K562 (cell line): Measurements from ENCODE around the gene CEP78. TPM values are rescaled to one million over a fixed set of nuclear protein-coding genes. Genes with fewer than 3 reads are reported as not detected.

Source experiments
- ATAC-seq: fragments of 200-7000 bp; cut with Tn5 transposase; 3 replicates; pipeline ENCODE4 v1.9.1; 2020; ENCODE audit warnings: moderate library complexity
- BruUV-seq: library from RNA; stranded (reverse); fragments of 400-500 nt; replicated peaks from 2 replicates; lab custom pipeline; 2021; lab: Mats Ljungman, UMichigan
- CTCF ChIA-PET: fragments of 300-600 bp; formaldehyde crosslinking; extraction: SDS; loops from one replicate; lab custom pipeline; 2021; ENCODE audit warnings: low intra/inter-chr PET ratio; lab: Yijun Ruan, JAX
- POLR2A ChIA-PET: fragments of 300-600, 350-650 bp; sonication (Branson Sonifier 250); formaldehyde crosslinking; extraction: SDS; loops from one replicate; lab custom pipeline; 2021; ENCODE audit warnings: antibody characterized with exemption, inconsistent platforms; lab: Yijun Ruan, JAX
- DNase-seq, 4 experiments: peaks; one replicate each; pipeline versions ENCODE4 v3.0.0 to v3.0.0-alpha.2; 2011 to 2018; ENCODE audit warnings: low spot score in 3 of 4, mixed read lengths in 3 of 4; ENCODE audit errors: extremely low read depth in 1 of 4
- FAIRE-seq: peaks from 2 replicates; lab custom pipeline; 2011; peaks lifted over from hg19 to GRCh38; lab: Jason Lieb, UNC
- H2AFZ ChIP-seq: 2 replicates; pipeline ENCODE4 v1.6.0; 2011; ENCODE audit warnings: low read depth, low read length, control low read depth, inconsistent platforms
- H3K27ac ChIP-seq: fragments of 200-600 bp; 3 replicates; pipeline ENCODE4 v1.8.0; 2011; ENCODE audit warnings: low read depth, mild to moderate bottlenecking, control low read depth, inconsistent platforms, low read length, moderate library complexity, mixed read lengths; ENCODE audit errors: extremely low read depth
- H3K27me3 ChIP-seq, 2 experiments: fragments of 300-600 bp in 1 of 2; 2 replicates in 1 of 2; 3 replicates in 1 of 2; pipeline versions ENCODE4 v1.6.0 to v1.8.0; 2011; ENCODE audit warnings: inconsistent platforms in 2 of 2, low read length in 2 of 2, mild to moderate bottlenecking in 1 of 2, mixed read lengths in 1 of 2, moderate library complexity in 1 of 2; ENCODE audit not compliant: control insufficient read depth in 2 of 2, insufficient read depth in 2 of 2
- H3K36me3 ChIP-seq: fragments of 300-600 bp; 3 replicates; pipeline ENCODE4 v1.8.0; 2011; ENCODE audit warnings: mild to moderate bottlenecking, low read length, inconsistent platforms; ENCODE audit not compliant: control insufficient read depth, insufficient read depth
- H3K4me1 ChIP-seq, 2 experiments: fragments of 200-600 bp in 1 of 2; replicated peaks in 1 of 2; 2 replicates in 1 of 2; 3 replicates in 1 of 2; pipeline versions ENCODE4 v1.5.1 to v1.8.0; 2011; ENCODE audit warnings: inconsistent platforms in 2 of 2, low read length in 2 of 2, mild to moderate bottlenecking in 1 of 2, mixed read lengths in 1 of 2, moderate library complexity in 1 of 2; ENCODE audit not compliant: control insufficient read depth in 2 of 2, insufficient read depth in 2 of 2
- H3K4me2 ChIP-seq: 2 replicates; pipeline ENCODE4 v1.6.1; 2011; ENCODE audit warnings: low read length, control low read depth, inconsistent platforms, mixed read lengths; ENCODE audit not compliant: insufficient read depth
- H3K4me3 ChIP-seq: fragments of 200-600 bp; sonication (generic), shearing (Covaris generic); 2 replicates; pipeline ENCODE4 v1.5.1; 2016; ENCODE audit warnings: control low read depth, inconsistent platforms
- H3K79me2 ChIP-seq: fragments of 200-600 bp; 3 replicates; pipeline ENCODE4 v1.8.0; 2011; ENCODE audit warnings: low read length, inconsistent platforms; ENCODE audit not compliant: control insufficient read depth, insufficient read depth
- H3K9ac ChIP-seq, 2 experiments: 2 replicates each; pipeline versions ENCODE4 v1.6.0 to v1.6.1; 2011; ENCODE audit warnings: low read depth in 2 of 2, low read length in 2 of 2, control low read depth in 1 of 2, inconsistent platforms in 1 of 2, mild to moderate bottlenecking in 1 of 2, mixed read lengths in 1 of 2; ENCODE audit not compliant: insufficient read depth in 1 of 2
- H3K9me1 ChIP-seq: one replicate; pipeline ENCODE4 v1.6.0; 2011; ENCODE audit warnings: inconsistent platforms, mild to moderate bottlenecking, low read length, moderate library complexity; ENCODE audit not compliant: control insufficient read depth, insufficient read depth
- H3K9me3 ChIP-seq: replicated peaks from 2 replicates; pipeline ENCODE4 v1.5.1; 2011; ENCODE audit warnings: low read depth, low read length, inconsistent platforms; ENCODE audit not compliant: control insufficient read depth, insufficient read depth
- H4K20me1 ChIP-seq: replicated peaks from 2 replicates; pipeline ENCODE4 v1.6.1; 2011; ENCODE audit warnings: low read length, inconsistent platforms, mixed read lengths; ENCODE audit not compliant: control insufficient read depth, insufficient read depth
- MCM3 ChIP-seq: fragments of 450-650 bp; IDR thresholded peaks from 2 replicates; pipeline ENCODE4 v1.6.1; 2016
- NUFIP1 ChIP-seq: fragments of 450-650 bp; IDR thresholded peaks from 2 replicates; pipeline ENCODE4 v1.6.1; 2018; ENCODE audit not compliant: partially characterized antibody
- SAFB2 ChIP-seq: fragments of 200-400 bp; formaldehyde crosslinking; IDR thresholded peaks from 2 replicates; pipeline ENCODE4 v1.6.1; 2018; ENCODE audit warnings: borderline replicate concordance, low read length, low read depth, moderate library complexity; ENCODE audit not compliant: severe bottlenecking
- SNIP1 ChIP-seq: fragments of 450-650 bp; IDR thresholded peaks from 2 replicates; pipeline ENCODE4 v1.7.1; 2017; ENCODE audit warnings: low read depth, mild to moderate bottlenecking
- SREBF2 ChIP-seq: sonication (generic); formaldehyde crosslinking; IDR thresholded peaks from 2 replicates; pipeline ENCODE4 v1.4.0; 2020; ENCODE audit warnings: mild to moderate bottlenecking, missing genetic modification reagents
- TAF9B ChIP-seq: fragments of 450-650 bp; IDR thresholded peaks from 2 replicates; pipeline ENCODE4 v1.6.1; 2018; ENCODE audit warnings: mild to moderate bottlenecking; ENCODE audit not compliant: partially characterized antibody
- ZBTB7A ChIP-seq: IDR thresholded peaks from 2 replicates; pipeline ENCODE4 v1.6.1; 2011; ENCODE audit warnings: low read depth, mild to moderate bottlenecking, low read length, moderate library complexity, borderline replicate concordance; ENCODE audit not compliant: control insufficient read depth
- ZC3H4 ChIP-seq: sonication (generic); formaldehyde crosslinking; IDR thresholded peaks from 2 replicates; pipeline ENCODE4 v1.9.0; 2021; ENCODE audit warnings: missing genetic modification reagents, borderline replicate concordance
- ZNF174 ChIP-seq: fragments of 250-450 bp; sonication (Bioruptor Pico); IDR thresholded peaks from 2 replicates; pipeline ENCODE4 v1.4.0; 2020; ENCODE audit warnings: mild to moderate bottlenecking
- WGBS: fragments of 100-300 bp; shearing (Covaris generic); methylation state at CpG from one replicate; pipeline ENCODE4 v1.1.6; 2016; ENCODE audit warnings: low coverage, mixed read lengths; ENCODE audit not compliant: insufficient coverage; ENCODE audit errors: missing lambda C conversion rate; 5-methylcytosine and 5-hydroxymethylcytosine counted together
- in situ Hi-C: fragments of 300-500 bp; cut with MboI; formaldehyde crosslinking; loops from 4 replicates; pipeline ENCODE4 v1.15.0; 2018; ENCODE audit warnings: inconsistent platforms, mixed read lengths
- intact Hi-C: fragments of 100-400 bp; cut with micrococcal nuclease; formaldehyde crosslinking; loops from 2 replicates; pipeline ENCODE4 v1.14.2; 2022
- polyA plus RNA-seq, 8 experiments: library from polyadenylated mRNA; depleted of rRNA in 4 of 8; stranded (reverse) in 5 of 8; unstranded in 3 of 8; fragments of >200 nt; fragmentation: Nextera tagmentation in 2 of 8; fragmentation: Illumina TruSeq in 1 of 8; extraction: Ambion mirVana in 2 of 8; extraction: Trizol in 1 of 8; gene quantifications; 2 replicates each; pipeline versions ENCODE4 v1.2.1 to v1.2.3, GENCODE V29; 2011 to 2014; ENCODE audit warnings: inconsistent platforms in 1 of 8, missing spikeins in 1 of 8
- total RNA-seq, 7 experiments: library from RNA; depleted of rRNA in 6 of 7; stranded (reverse); fragments of >200 nt in 6 of 7; fragmentation: Illumina TruSeq in 2 of 7; extraction: Trizol in 2 of 7; gene quantifications; 2 replicates each; pipeline versions ENCODE4 v1.2.1 to v1.2.3, GENCODE V29; 2011 to 2021; ENCODE audit warnings: low replicate concordance in 1 of 7
- TF ChIP-seq, protein P1 (sequence below): fragments of 450-650 bp; IDR thresholded peaks from 2 replicates; pipeline ENCODE4 v1.6.1; 2018; ENCODE audit not compliant: partially characterized antibody
- TF ChIP-seq, protein P2 (sequence below): sonication (generic); formaldehyde crosslinking; IDR thresholded peaks from 2 replicates; pipeline ENCODE4 v1.8.0; 2022; ENCODE audit warnings: mild to moderate bottlenecking, missing genetic modification reagents
- TF ChIP-seq, protein P3 (sequence below), 2 experiments: fragments of 250-450 bp in 1 of 2; fragments of 450-650 bp in 1 of 2; sonication (Bioruptor Pico) in 1 of 2; IDR thresholded peaks; 2 replicates each; pipeline versions ENCODE4 v1.6.1 to v1.8.0; 2016 to 2021; ENCODE audit warnings: mild to moderate bottlenecking in 2 of 2, moderate library complexity in 2 of 2, missing compliant biosample characterization in 1 of 2, missing genetic modification characterization in 1 of 2
- TF ChIP-seq, protein P4 (sequence below): fragments of 250-450 bp; sonication (Bioruptor Pico); IDR thresholded peaks from 2 replicates; pipeline ENCODE4 v1.4.0; 2020; ENCODE audit warnings: mild to moderate bottlenecking, moderate library complexity, borderline replicate concordance

The CEP78 gene
- total and polyA plus RNA-seq, 9 of the 15 experiments (the other 6 are each of a cell fraction or from before 2014, with no cell fraction given), result 3.5 to 26.0 (median 21.5) TPM

DNA sequence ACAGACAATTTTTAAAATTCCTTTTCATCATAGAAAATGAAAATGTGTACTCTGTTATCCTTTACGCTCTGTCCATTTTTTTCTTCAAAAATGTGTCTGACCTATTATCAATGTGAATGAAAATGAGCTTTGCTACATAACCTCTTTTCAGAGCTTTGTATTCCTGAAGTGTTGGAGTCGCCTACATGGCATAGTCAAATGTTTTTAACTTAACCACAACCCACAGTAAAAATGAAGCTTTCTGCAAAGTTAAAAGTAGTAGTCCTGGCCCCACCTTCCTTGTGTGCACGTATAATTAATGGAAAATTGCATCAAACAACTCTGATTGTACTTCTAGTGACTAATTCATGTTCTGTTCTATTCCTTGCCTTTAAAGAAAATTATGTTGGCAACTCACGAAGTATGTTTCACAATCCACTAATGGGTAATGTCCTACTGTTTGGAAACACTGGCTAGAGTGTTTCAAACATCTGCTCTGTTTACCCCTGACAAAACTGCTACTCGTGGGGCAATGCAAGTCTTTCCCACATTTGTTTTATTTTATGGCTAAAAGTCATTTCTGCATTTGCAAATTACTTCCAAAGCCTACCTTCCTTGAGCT is 42.4 kb downstream of the CEP78 start:
- no peak overlapping the region for H3K4me3 ChIP-seq
- no peak overlapping the region for H3K9ac ChIP-seq
- H3K9me3 ChIP-seq, result no peaks in the 10 kb centered on the region
- BruUV-seq, result no TSS peak
- no peaks in the 10 kb centered on the region for H3K79me2 ChIP-seq
- ChIA-PET CTCF (no interaction called here), POLR2A (no interaction called here)
- H3K9me1 ChIP-seq, result no peaks in the 10 kb centered on the region
- H2AFZ ChIP-seq, result no peak overlapping the region
- 65% methylated on average over 5 of the region's 5 CpGs for WGBS
- intact Hi-C loops, result no loop called here
- H3K4me1 ChIP-seq, result no peaks in the 10 kb centered on the region
- no peak for DNase-seq
- no peak overlapping the region for H3K27ac ChIP-seq
- FAIRE-seq, result no peak
- H4K20me1 ChIP-seq, result no peaks in the 10 kb centered on the region
- in situ Hi-C loops, result no loop called here
- H3K27me3 ChIP-seq, result no peaks in the 10 kb centered on the region
- no peaks in the 10 kb centered on the region for H3K36me3 ChIP-seq
- no peak for ATAC-seq
- no peak overlapping the region for H3K4me2 ChIP-seq
- TF ChIP-seq, protein P1, sequence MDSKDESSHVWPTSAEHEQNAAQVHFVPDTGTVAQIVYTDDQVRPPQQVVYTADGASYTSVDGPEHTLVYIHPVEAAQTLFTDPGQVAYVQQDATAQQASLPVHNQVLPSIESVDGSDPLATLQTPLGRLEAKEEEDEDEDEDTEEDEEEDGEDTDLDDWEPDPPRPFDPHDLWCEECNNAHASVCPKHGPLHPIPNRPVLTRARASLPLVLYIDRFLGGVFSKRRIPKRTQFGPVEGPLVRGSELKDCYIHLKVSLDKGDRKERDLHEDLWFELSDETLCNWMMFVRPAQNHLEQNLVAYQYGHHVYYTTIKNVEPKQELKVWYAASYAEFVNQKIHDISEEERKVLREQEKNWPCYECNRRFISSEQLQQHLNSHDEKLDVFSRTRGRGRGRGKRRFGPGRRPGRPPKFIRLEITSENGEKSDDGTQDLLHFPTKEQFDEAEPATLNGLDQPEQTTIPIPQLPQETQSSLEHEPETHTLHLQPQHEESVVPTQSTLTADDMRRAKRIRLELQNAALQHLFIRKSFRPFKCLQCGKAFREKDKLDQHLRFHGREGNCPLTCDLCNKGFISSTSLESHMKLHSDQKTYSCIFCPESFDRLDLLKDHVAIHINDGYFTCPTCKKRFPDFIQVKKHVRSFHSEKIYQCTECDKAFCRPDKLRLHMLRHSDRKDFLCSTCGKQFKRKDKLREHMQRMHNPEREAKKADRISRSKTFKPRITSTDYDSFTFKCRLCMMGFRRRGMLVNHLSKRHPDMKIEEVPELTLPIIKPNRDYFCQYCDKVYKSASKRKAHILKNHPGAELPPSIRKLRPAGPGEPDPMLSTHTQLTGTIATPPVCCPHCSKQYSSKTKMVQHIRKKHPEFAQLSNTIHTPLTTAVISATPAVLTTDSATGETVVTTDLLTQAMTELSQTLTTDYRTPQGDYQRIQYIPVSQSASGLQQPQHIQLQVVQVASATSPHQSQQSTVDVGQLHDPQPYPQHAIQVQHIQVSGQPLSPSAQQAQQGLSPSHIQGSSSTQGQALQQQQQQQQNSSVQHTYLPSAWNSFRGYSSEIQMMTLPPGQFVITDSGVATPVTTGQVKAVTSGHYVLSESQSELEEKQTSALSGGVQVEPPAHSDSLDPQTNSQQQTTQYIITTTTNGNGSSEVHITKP, result no peak
- no peak for TF ChIP-seq SNIP1
- TF ChIP-seq, protein P2, sequence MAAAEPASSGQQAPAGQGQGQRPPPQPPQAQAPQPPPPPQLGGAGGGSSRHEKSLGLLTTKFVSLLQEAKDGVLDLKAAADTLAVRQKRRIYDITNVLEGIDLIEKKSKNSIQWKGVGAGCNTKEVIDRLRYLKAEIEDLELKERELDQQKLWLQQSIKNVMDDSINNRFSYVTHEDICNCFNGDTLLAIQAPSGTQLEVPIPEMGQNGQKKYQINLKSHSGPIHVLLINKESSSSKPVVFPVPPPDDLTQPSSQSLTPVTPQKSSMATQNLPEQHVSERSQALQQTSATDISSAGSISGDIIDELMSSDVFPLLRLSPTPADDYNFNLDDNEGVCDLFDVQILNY (CRISPR knock-in tag), result no peak
- no peak for TF ChIP-seq SREBF2 (CRISPR knock-in tag)
- no peak for TF ChIP-seq ZNF174
- TF ChIP-seq TAF9B, result no peak
- no peak for TF ChIP-seq NUFIP1
- no peak for TF ChIP-seq ZBTB7A
- no peak for TF ChIP-seq ZC3H4 (CRISPR knock-in tag)
- no peak for TF ChIP-seq MCM3
- TF ChIP-seq, protein P3, sequence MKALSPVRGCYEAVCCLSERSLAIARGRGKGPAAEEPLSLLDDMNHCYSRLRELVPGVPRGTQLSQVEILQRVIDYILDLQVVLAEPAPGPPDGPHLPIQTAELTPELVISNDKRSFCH (CRISPR knock-in tag; IDR thresholded peaks at IDR 0.05), result no peak
- TF ChIP-seq, protein P3 (tag; IDR thresholded peaks at IDR 0.05), result no peak
- TF ChIP-seq, protein P4, sequence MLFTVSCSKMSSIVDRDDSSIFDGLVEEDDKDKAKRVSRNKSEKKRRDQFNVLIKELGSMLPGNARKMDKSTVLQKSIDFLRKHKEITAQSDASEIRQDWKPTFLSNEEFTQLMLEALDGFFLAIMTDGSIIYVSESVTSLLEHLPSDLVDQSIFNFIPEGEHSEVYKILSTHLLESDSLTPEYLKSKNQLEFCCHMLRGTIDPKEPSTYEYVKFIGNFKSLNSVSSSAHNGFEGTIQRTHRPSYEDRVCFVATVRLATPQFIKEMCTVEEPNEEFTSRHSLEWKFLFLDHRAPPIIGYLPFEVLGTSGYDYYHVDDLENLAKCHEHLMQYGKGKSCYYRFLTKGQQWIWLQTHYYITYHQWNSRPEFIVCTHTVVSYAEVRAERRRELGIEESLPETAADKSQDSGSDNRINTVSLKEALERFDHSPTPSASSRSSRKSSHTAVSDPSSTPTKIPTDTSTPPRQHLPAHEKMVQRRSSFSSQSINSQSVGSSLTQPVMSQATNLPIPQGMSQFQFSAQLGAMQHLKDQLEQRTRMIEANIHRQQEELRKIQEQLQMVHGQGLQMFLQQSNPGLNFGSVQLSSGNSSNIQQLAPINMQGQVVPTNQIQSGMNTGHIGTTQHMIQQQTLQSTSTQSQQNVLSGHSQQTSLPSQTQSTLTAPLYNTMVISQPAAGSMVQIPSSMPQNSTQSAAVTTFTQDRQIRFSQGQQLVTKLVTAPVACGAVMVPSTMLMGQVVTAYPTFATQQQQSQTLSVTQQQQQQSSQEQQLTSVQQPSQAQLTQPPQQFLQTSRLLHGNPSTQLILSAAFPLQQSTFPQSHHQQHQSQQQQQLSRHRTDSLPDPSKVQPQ (CRISPR knock-in tag), result no peak
- TF ChIP-seq SAFB2, result no peak
